ENCODE measurements around the gene CATSPERZ.

DNA sequence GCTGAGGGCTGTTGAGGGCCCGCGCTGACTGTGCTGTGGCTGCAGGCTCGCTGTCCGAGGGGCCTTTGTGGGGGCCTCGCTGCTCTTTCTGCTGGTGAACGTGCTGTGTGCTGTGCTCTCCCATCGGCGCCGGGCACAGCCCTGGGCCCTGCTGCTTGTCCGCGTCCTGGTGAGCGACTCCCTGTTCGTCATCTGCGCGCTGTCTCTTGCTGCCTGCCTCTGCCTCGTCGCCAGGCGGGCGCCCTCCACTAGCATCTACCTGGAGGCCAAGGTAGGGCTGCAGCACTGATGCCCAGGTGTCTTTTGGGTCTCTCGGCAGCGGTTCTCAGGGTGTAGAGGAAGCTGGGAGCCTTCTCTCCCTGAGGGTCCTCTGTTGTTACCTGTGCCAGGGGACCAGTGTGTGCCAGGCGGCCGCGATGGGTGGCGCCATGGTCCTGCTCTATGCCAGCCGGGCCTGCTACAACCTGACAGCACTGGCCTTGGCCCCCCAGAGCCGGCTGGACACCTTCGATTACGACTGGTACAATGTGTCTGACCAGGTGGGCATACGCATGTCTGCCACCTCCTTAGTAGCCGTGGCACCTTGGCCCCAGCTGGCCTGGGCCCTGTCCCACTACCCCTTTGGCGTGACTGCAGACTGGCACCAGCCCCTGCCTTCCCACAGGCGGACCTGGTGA, 12.3 kb upstream of the CATSPERZ start:
- TF ChIP-seq, protein P1, sequence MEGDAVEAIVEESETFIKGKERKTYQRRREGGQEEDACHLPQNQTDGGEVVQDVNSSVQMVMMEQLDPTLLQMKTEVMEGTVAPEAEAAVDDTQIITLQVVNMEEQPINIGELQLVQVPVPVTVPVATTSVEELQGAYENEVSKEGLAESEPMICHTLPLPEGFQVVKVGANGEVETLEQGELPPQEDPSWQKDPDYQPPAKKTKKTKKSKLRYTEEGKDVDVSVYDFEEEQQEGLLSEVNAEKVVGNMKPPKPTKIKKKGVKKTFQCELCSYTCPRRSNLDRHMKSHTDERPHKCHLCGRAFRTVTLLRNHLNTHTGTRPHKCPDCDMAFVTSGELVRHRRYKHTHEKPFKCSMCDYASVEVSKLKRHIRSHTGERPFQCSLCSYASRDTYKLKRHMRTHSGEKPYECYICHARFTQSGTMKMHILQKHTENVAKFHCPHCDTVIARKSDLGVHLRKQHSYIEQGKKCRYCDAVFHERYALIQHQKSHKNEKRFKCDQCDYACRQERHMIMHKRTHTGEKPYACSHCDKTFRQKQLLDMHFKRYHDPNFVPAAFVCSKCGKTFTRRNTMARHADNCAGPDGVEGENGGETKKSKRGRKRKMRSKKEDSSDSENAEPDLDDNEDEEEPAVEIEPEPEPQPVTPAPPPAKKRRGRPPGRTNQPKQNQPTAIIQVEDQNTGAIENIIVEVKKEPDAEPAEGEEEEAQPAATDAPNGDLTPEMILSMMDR (IDR thresholded peaks at IDR 0.05), result no peak
- no peak for TF ChIP-seq EP300 (IDR thresholded peaks at IDR 0.05)
- TF ChIP-seq POLR2A (IDR thresholded peaks at IDR 0.05), result no peak
